Measurements from ENCODE around the gene BIRC6. TPM values are rescaled to one million over a fixed set of nuclear protein-coding genes. Genes with fewer than 3 reads are reported as not detected.

Gene BIRC6
- total and polyA plus RNA-seq, 2 of the 4 experiments (the other 2 are of a cell fraction) = 26.5 to 316 TPM

GRCh38 chr2:32663864-32664263 is 307.0 kb downstream of the BIRC6 start:
- ChIA-PET CTCF (interaction anchor here (1.0 kb wide), 1 partner anchor 8 kb away, joined by 5 read pairs; no protein-coding TSS in a partner anchor), POLR2A (ENCODE audit: unreplicated experiment) (no interaction called here)
- Histone ChIP-seq H3K36me3 (ENCODE audit: control insufficient read depth, insufficient read depth, low read length) (peaks cover 2% of the 10 kb centered on the region; the same call in 1 of the 2 replicates), H2BK5ac (ENCODE audit: low read depth, low read length, poor library complexity, severe bottlenecking) (no peak overlapping the region), H3K9ac (ENCODE audit: low read depth, low read length) (no peak overlapping the region), H2AK5ac (ENCODE audit: low read depth, low read length) (no peak overlapping the region), H4K91ac (ENCODE audit: insufficient read depth, low read depth, low read length) (no peak overlapping the region), H3K27ac (ENCODE audit: insufficient read depth, low read length) (no peak overlapping the region), H3K56ac (ENCODE audit: extremely low read depth, insufficient read depth, low read length) (no peak overlapping the region), H3K9me3 (ENCODE audit: control insufficient read depth, insufficient read depth, low read length) (no peaks in the 10 kb centered on the region), H3K18ac (ENCODE audit: low read depth, low read length) (no peak overlapping the region), H2BK15ac (ENCODE audit: low read depth, low read length) (no peak overlapping the region), H3K27me3 (ENCODE audit: control insufficient read depth, insufficient read depth, low read length) (no peaks in the 10 kb centered on the region), H4K20me1 (ENCODE audit: insufficient read depth, low read length) (no peaks in the 10 kb centered on the region), H4K5ac (ENCODE audit: low read depth, low read length) (no peak overlapping the region), H3K9me1 (ENCODE audit: insufficient read depth, low read length) (no peaks in the 10 kb centered on the region; the same call in 1 of the 2 replicates), H3K4me3 (ENCODE audit: insufficient read depth, low read depth, low read length) (no peak overlapping the region), H3K79me1 (ENCODE audit: low read depth in 1 of 2, low read length in 2 of 2) (peaks cover 5 to 7% of the 10 kb centered on the region in 2 experiments; a peak in 2 of 4 replicates), H3K14ac (replicated peaks; ENCODE audit: low read depth, low read length) (no peak overlapping the region), H3K4me2 (ENCODE audit: low read depth, low read length) (no peak overlapping the region), H2AFZ (replicated peaks; ENCODE audit: low read length, poor library complexity) (no peak overlapping the region), H4K8ac (ENCODE audit: low read depth in 2 of 2, low read length in 2 of 2) (no peak overlapping the region), H2BK120ac (ENCODE audit: low read depth, low read length) (no peak overlapping the region), H3K4ac (ENCODE audit: low read depth, low read length) (no peak overlapping the region), H2AK9ac (replicated peaks; ENCODE audit: low read depth, low read length, poor library complexity) (no peak overlapping the region), H2BK20ac (ENCODE audit: low read depth, low read length) (no peak overlapping the region), H3K23ac (ENCODE audit: low read depth, low read length) (no peak overlapping the region), H3K4me1 (ENCODE audit: control insufficient read depth, insufficient read depth, low read length) (no peaks in the 10 kb centered on the region)
- intact Hi-C loops (cut with micrococcal nuclease) (no loop called here), in situ Hi-C loops (cut with MboI; ENCODE audit: low sequenced_read_pairs) (no loop called here), dilution Hi-C loops (cut with HindIII; ENCODE audit: low sequenced_read_pairs, unreplicated experiment) (no loop called here)
- ATAC-seq (ENCODE audit: low read depth) (no peak), DNase-seq (peak; percentile 16)
- no TSS peak for BruUV-seq (replicated peaks)
- no CpG with 5 or more reads among the region's 8 CpGs for WGBS, 2 experiments (ENCODE audit: extremely low coverage in 2 of 2, insufficient read length in 1 of 2)
- no peak for TF ChIP-seq CEBPB (IDR thresholded peaks at IDR 0.05; ENCODE audit: low read depth, low read length)
- TF ChIP-seq SMC3 (IDR thresholded peaks at IDR 0.05; ENCODE audit: low read depth, low read length) = no peak
- TF ChIP-seq, protein P1, sequence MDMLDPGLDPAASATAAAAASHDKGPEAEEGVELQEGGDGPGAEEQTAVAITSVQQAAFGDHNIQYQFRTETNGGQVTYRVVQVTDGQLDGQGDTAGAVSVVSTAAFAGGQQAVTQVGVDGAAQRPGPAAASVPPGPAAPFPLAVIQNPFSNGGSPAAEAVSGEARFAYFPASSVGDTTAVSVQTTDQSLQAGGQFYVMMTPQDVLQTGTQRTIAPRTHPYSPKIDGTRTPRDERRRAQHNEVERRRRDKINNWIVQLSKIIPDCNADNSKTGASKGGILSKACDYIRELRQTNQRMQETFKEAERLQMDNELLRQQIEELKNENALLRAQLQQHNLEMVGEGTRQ (IDR thresholded peaks at IDR 0.05; ENCODE audit: low read depth, low read length) = no peak
- no peak for TF ChIP-seq CHD1 (IDR thresholded peaks at IDR 0.05; ENCODE audit: low read depth, low read length)
- TF ChIP-seq, protein P2, sequence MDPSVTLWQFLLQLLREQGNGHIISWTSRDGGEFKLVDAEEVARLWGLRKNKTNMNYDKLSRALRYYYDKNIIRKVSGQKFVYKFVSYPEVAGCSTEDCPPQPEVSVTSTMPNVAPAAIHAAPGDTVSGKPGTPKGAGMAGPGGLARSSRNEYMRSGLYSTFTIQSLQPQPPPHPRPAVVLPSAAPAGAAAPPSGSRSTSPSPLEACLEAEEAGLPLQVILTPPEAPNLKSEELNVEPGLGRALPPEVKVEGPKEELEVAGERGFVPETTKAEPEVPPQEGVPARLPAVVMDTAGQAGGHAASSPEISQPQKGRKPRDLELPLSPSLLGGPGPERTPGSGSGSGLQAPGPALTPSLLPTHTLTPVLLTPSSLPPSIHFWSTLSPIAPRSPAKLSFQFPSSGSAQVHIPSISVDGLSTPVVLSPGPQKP (IDR thresholded peaks at IDR 0.05; ENCODE audit: borderline replicate concordance, low read depth, low read length) = no peak
- TF ChIP-seq MAZ (IDR thresholded peaks at IDR 0.05; ENCODE audit: borderline replicate concordance, low read depth, low read length) = no peak
- TF ChIP-seq BHLHE40 (IDR thresholded peaks at IDR 0.05; ENCODE audit: low read depth, low read length) = no peak
- TF ChIP-seq, protein P3, sequence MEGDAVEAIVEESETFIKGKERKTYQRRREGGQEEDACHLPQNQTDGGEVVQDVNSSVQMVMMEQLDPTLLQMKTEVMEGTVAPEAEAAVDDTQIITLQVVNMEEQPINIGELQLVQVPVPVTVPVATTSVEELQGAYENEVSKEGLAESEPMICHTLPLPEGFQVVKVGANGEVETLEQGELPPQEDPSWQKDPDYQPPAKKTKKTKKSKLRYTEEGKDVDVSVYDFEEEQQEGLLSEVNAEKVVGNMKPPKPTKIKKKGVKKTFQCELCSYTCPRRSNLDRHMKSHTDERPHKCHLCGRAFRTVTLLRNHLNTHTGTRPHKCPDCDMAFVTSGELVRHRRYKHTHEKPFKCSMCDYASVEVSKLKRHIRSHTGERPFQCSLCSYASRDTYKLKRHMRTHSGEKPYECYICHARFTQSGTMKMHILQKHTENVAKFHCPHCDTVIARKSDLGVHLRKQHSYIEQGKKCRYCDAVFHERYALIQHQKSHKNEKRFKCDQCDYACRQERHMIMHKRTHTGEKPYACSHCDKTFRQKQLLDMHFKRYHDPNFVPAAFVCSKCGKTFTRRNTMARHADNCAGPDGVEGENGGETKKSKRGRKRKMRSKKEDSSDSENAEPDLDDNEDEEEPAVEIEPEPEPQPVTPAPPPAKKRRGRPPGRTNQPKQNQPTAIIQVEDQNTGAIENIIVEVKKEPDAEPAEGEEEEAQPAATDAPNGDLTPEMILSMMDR (conservative IDR thresholded peaks at IDR 0.05; ENCODE audit: low read depth, low read length) = no peak
- TF ChIP-seq MXI1 (IDR thresholded peaks at IDR 0.05; ENCODE audit: borderline replicate concordance, low read depth, low read length) = no peak
- TF ChIP-seq RCOR1 (IDR thresholded peaks at IDR 0.05; ENCODE audit: insufficient replicate concordance, low read length) = no peak
- TF ChIP-seq RFX5 (IDR thresholded peaks at IDR 0.05; ENCODE audit: low read depth, low read length) = no peak
- no peak for TF ChIP-seq RAD21 (IDR thresholded peaks at IDR 0.05; ENCODE audit: low read length)
- TF ChIP-seq FOS (IDR thresholded peaks at IDR 0.05; ENCODE audit: low read depth, low read length) = no peak
- no peak for TF ChIP-seq MAFK (IDR thresholded peaks at IDR 0.05; ENCODE audit: low read depth, low read length)
